OCI-LY7 (cell line): ENCODE data around the gene SERPINA4. TPM values are rescaled to one million over a fixed set of nuclear protein-coding genes. Genes with fewer than 3 reads are reported as not detected.

Experiments
- BruUV-seq: library from RNA; stranded (reverse); fragments of 400-500 nt; replicated peaks from 2 replicates; lab custom pipeline; 2021; lab: Mats Ljungman, UMichigan
- CTCF ChIA-PET: fragments of 300-600 bp; sonication (Branson Sonifier 250); formaldehyde crosslinking; loops from one replicate; lab custom pipeline; 2022; ENCODE audit warnings: antibody characterized with exemption; ENCODE audit not compliant: unreplicated experiment; lab: Charles Lee
- POLR2A ChIA-PET: fragments of 300-600 bp; sonication (Branson Sonifier 250); formaldehyde crosslinking; loops from one replicate; lab custom pipeline; 2022; ENCODE audit warnings: antibody characterized with exemption; lab: Charles Lee
- DNase-seq: peaks from one replicate; pipeline ENCODE4 v3.0.0-alpha.2; 2015; ENCODE audit warnings: low spot score
- H2AFZ ChIP-seq: fragments of 200-600 bp; sonication (generic), shearing (Covaris generic); 2 replicates; pipeline ENCODE4 v1.6.1; 2014; ENCODE audit warnings: mild to moderate bottlenecking, antibody characterized with exemption, low read length, moderate library complexity
- H3K27ac ChIP-seq: fragments of 200-600 bp; sonication (generic); 2 replicates; pipeline ENCODE4 v1.5.1; 2014; ENCODE audit warnings: mixed run types, low read depth, mild to moderate bottlenecking, moderate library complexity, low read length, inconsistent platforms; ENCODE audit not compliant: poor library complexity, severe bottlenecking
- H3K36me3 ChIP-seq: fragments of 200-600 bp; sonication (generic); 2 replicates; pipeline ENCODE4 v1.6.1; 2014; ENCODE audit warnings: mild to moderate bottlenecking, antibody characterized with exemption, low read length, moderate library complexity, mixed read lengths; ENCODE audit not compliant: insufficient read depth
- H3K4me1 ChIP-seq: fragments of 200-600 bp; sonication (generic); 2 replicates; pipeline ENCODE4 v1.5.1; 2014; ENCODE audit warnings: mild to moderate bottlenecking, low read length; ENCODE audit not compliant: insufficient read depth, poor library complexity, severe bottlenecking
- H3K4me2 ChIP-seq: fragments of 200-600 bp; sonication (generic); 2 replicates; pipeline ENCODE4 v1.6.1; 2014; ENCODE audit warnings: mild to moderate bottlenecking, low read length
- H3K4me3 ChIP-seq: fragments of 200-600 bp; sonication (generic); 2 replicates; pipeline ENCODE4 v1.5.1; 2014; ENCODE audit warnings: mild to moderate bottlenecking, low read depth, low read length; ENCODE audit not compliant: poor library complexity, severe bottlenecking
- H3K79me2 ChIP-seq: fragments of 200-600 bp; sonication (generic); 2 replicates; pipeline ENCODE4 v1.6.1; 2016; ENCODE audit warnings: low read depth, mild to moderate bottlenecking, low read length, moderate library complexity, mixed read lengths; ENCODE audit not compliant: insufficient read depth
- H3K9me2 ChIP-seq: fragments of 200-600 bp; sonication (generic); 2 replicates; pipeline ENCODE4 v1.6.1; 2016; ENCODE audit warnings: mild to moderate bottlenecking, low read length, mixed read lengths; ENCODE audit not compliant: insufficient read depth
- H3K9me3 ChIP-seq: fragments of 200-600 bp; sonication (generic); 2 replicates; pipeline ENCODE4 v1.6.1; 2014; ENCODE audit warnings: mild to moderate bottlenecking, mixed run types, low read length, mixed read lengths
- H4K20me1 ChIP-seq: fragments of 200-600 bp; sonication (generic); 2 replicates; pipeline ENCODE4 v1.6.1; 2014; ENCODE audit warnings: mild to moderate bottlenecking, antibody characterized with exemption, low read length, moderate library complexity, mixed read lengths; ENCODE audit not compliant: insufficient read depth
- CTCF ChIP-seq: fragments of 200-600 bp; sonication (generic); conservative IDR thresholded peaks from 2 replicates; pipeline ENCODE4 v1.5.1; 2014; ENCODE audit warnings: mild to moderate bottlenecking, antibody characterized with exemption, low read length, moderate library complexity, mixed read lengths
- EZH2phosphoT487 ChIP-seq: fragments of 200-600 bp; sonication (generic); IDR thresholded peaks from 2 replicates; pipeline ENCODE4 v1.6.1; 2018; ENCODE audit warnings: low read depth, borderline replicate concordance, mild to moderate bottlenecking, mixed run types, antibody characterized with exemption, low read length, moderate library complexity, mixed read lengths
- intact Hi-C: fragments of 100-400 bp; cut with micrococcal nuclease; formaldehyde crosslinking; loops from one replicate; pipeline ENCODE4 v1.10.0; 2022; ENCODE audit not compliant: unreplicated experiment
- total RNA-seq, 2 experiments: library from RNA; depleted of rRNA in 1 of 2; stranded (reverse); fragments of >200 nt in 1 of 2; shearing (Covaris generic) in 1 of 2; gene quantifications; 2 replicates each; pipeline ENCODE4 v1.2.3, GENCODE V29; 2014 to 2022

The SERPINA4 gene
- total RNA-seq, 2 experiments from 2014 or later: not detected

- H3K79me2 ChIP-seq: no peaks in the 10 kb centered on the region
- no peak for DNase-seq
- intact Hi-C loops: no loop called here
- POLR2A ChIA-PET: interaction anchor here (0.5 to 0.6 kb wide), 2 partner anchors 86 to 1385 kb away, joined by 3 to 4 read pairs; no protein-coding TSS in a partner anchor
- TF ChIP-seq EZH2phosphoT487 (no peak), CTCF (no peak)
- peaks cover 14% of the 10 kb centered on the region; the same call in 1 of the 2 replicates for H3K9me3 ChIP-seq
- no peak overlapping the region for H3K4me2 ChIP-seq
- no peak overlapping the region for H3K27ac ChIP-seq
- H2AFZ ChIP-seq: no peak overlapping the region
- H3K9me2 ChIP-seq: no peaks in the 10 kb centered on the region
- H3K4me1 ChIP-seq: no peaks in the 10 kb centered on the region
- no peak overlapping the region for H3K4me3 ChIP-seq
- no peaks in the 10 kb centered on the region for H3K36me3 ChIP-seq
- CTCF ChIA-PET: no interaction called here
- BruUV-seq: no TSS peak
- H4K20me1 ChIP-seq: no peaks in the 10 kb centered on the region
These were observed 54.8 kb downstream of the SERPINA4 start for GRCh38 chr14:94615823-94616570.

GRCh38 chr14:94617366-94617941 lies 56.2 kb downstream of the SERPINA4 start:
- H3K27ac ChIP-seq: no peak overlapping the region
- TF ChIP-seq EZH2phosphoT487 (no peak), CTCF (no peak)
- no peaks in the 10 kb centered on the region for H3K36me3 ChIP-seq
- CTCF ChIA-PET: no interaction called here
- no peak overlapping the region for H2AFZ ChIP-seq
- DNase-seq: no peak
- H3K79me2 ChIP-seq: no peaks in the 10 kb centered on the region
- H3K4me1 ChIP-seq: no peaks in the 10 kb centered on the region
- no peak overlapping the region for H3K4me3 ChIP-seq
- peaks cover 14% of the 10 kb centered on the region; the same call in 1 of the 2 replicates for H3K9me3 ChIP-seq
- H3K9me2 ChIP-seq: no peaks in the 10 kb centered on the region
- BruUV-seq: no TSS peak
- POLR2A ChIA-PET: interaction anchor here (0.6 kb wide), 1 partner anchor 76 kb away, joined by 8 read pairs; no protein-coding TSS in a partner anchor
- H4K20me1 ChIP-seq: no peaks in the 10 kb centered on the region
- intact Hi-C loops: no loop called here
- no peak overlapping the region for H3K4me2 ChIP-seq
